ENCODE data around the gene PANK3. TPM values are rescaled to one million over a fixed set of nuclear protein-coding genes. Genes with fewer than 3 reads are reported as not detected.

The PANK3 gene
- total and polyA plus RNA-seq, 7 donors, result 17.4 to 40.9 (median 29.3) TPM

- no peak for DNase-seq
- no peak overlapping the region for H3K4me3 ChIP-seq
- H3K27me3 ChIP-seq, result no peaks in the 10 kb centered on the region
- no peaks in the 10 kb centered on the region for H3K4me1 ChIP-seq
- no peaks in the 10 kb centered on the region for H3K36me3 ChIP-seq
- H3K27ac ChIP-seq, result no peak overlapping the region
- no peaks in the 10 kb centered on the region for H3K9me3 ChIP-seq
- TF ChIP-seq POLR2AphosphoS5 (IDR thresholded peaks at IDR 0.05), result no peak
- TF ChIP-seq CTCF (IDR thresholded peaks at IDR 0.05), result no peak
- TF ChIP-seq POLR2A (IDR thresholded peaks at IDR 0.05), result no peak
- no peak for TF ChIP-seq EP300 (IDR thresholded peaks at IDR 0.05)
- intact Hi-C loops (cut with DNase I), result no loop called here
Measured at GRCh38 chr5:168604436-168604835, 25.3 kb upstream of the PANK3 start.

GRCh38 chr5:168603746-168604145 is 24.6 kb upstream of the PANK3 start:
- Histone ChIP-seq H3K27ac (no peak overlapping the region), H3K4me1 (no peaks in the 10 kb centered on the region), H3K9me3 (no peaks in the 10 kb centered on the region), H3K36me3 (no peaks in the 10 kb centered on the region), H3K4me3 (no peak overlapping the region), H3K27me3 (no peaks in the 10 kb centered on the region)
- intact Hi-C loops (cut with DNase I), result no loop called here
- no peak for TF ChIP-seq POLR2A (IDR thresholded peaks at IDR 0.05)
- no peak for TF ChIP-seq POLR2AphosphoS5 (IDR thresholded peaks at IDR 0.05)
- no peak for TF ChIP-seq CTCF (IDR thresholded peaks at IDR 0.05)
- no peak for TF ChIP-seq EP300 (IDR thresholded peaks at IDR 0.05)
- no peak for DNase-seq

- H3K27me3 ChIP-seq, result no peaks in the 10 kb centered on the region
- intact Hi-C loops (cut with DNase I), result no loop called here
- DNase-seq, result no peak
- H3K36me3 ChIP-seq, result no peaks in the 10 kb centered on the region
- H3K27ac ChIP-seq, result no peak overlapping the region
- no peaks in the 10 kb centered on the region for H3K4me1 ChIP-seq
- no peaks in the 10 kb centered on the region for H3K9me3 ChIP-seq
- H3K4me3 ChIP-seq, result no peak overlapping the region
- TF ChIP-seq POLR2AphosphoS5 (IDR thresholded peaks at IDR 0.05) (no peak), EP300 (IDR thresholded peaks at IDR 0.05) (no peak), POLR2A (IDR thresholded peaks at IDR 0.05) (no peak), CTCF (IDR thresholded peaks at IDR 0.05) (no peak)
Measured at GRCh38 chr5:168602517-168602916, 23.3 kb upstream of the PANK3 start.

- Histone ChIP-seq H3K27ac (no peak overlapping the region), H3K9me3 (peaks cover 0 to under 1% (median 0%) of the 10 kb centered on the region in 4 donors), H3K36me3 (no peaks in the 10 kb centered on the region), H3K27me3 (no peaks in the 10 kb centered on the region), H3K4me3 (no peak overlapping the region), H3K4me1 (no peaks in the 10 kb centered on the region)
- intact Hi-C loops (cut with DNase I), result no loop called here
- 73 to 97% methylated on average over 2 of the region's 2 CpGs for WGBS, 2 donors
- DNase-seq, result no peak
- TF ChIP-seq POLR2A (IDR thresholded peaks at IDR 0.05), result no peak
Measured at GRCh38 chr5:168601972-168602371, 22.8 kb upstream of the PANK3 start.

GRCh38 chr5:168600409-168600808 is 21.2 kb upstream of the PANK3 start:
- H3K27me3 ChIP-seq, result no peaks in the 10 kb centered on the region
- no peaks in the 10 kb centered on the region for H3K4me1 ChIP-seq
- intact Hi-C loops (cut with DNase I), result no loop called here
- no peaks in the 10 kb centered on the region for H3K36me3 ChIP-seq
- TF ChIP-seq POLR2AphosphoS5 (IDR thresholded peaks at IDR 0.05) (no peak), POLR2A (IDR thresholded peaks at IDR 0.05) (no peak), CTCF (IDR thresholded peaks at IDR 0.05) (no peak), EP300 (IDR thresholded peaks at IDR 0.05) (no peak)
- H3K27ac ChIP-seq, result no peak overlapping the region
- H3K4me3 ChIP-seq, result no peak overlapping the region
- peaks cover 0 to 2% (median 0%) of the 10 kb centered on the region in 4 donors for H3K9me3 ChIP-seq
- DNase-seq, result no peak
- WGBS, 2 donors, result 16 to 64% methylated on average over 3 of the region's 3 CpGs

Measured in sigmoid colon (tissue), 7 donors.